GM19372 (cell line): Measurements from ENCODE around the gene FITM2.
"Not testable (repeated sequence)": the region's sequence is repeated elsewhere in the genome, so short reads cannot be mapped to it uniquely, and the experiment has no call there.

Experiments used
- ATAC-seq: cut with Tn5 transposase; IDR thresholded peaks from one replicate; pipeline ENCODE4 v1.9.1; 2021; ENCODE audit warnings: mild to moderate bottlenecking, low read depth, moderate library complexity; ENCODE audit not compliant: unreplicated experiment

Gene FITM2, protein sequence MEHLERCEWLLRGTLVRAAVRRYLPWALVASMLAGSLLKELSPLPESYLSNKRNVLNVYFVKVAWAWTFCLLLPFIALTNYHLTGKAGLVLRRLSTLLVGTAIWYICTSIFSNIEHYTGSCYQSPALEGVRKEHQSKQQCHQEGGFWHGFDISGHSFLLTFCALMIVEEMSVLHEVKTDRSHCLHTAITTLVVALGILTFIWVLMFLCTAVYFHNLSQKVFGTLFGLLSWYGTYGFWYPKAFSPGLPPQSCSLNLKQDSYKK

DNA sequence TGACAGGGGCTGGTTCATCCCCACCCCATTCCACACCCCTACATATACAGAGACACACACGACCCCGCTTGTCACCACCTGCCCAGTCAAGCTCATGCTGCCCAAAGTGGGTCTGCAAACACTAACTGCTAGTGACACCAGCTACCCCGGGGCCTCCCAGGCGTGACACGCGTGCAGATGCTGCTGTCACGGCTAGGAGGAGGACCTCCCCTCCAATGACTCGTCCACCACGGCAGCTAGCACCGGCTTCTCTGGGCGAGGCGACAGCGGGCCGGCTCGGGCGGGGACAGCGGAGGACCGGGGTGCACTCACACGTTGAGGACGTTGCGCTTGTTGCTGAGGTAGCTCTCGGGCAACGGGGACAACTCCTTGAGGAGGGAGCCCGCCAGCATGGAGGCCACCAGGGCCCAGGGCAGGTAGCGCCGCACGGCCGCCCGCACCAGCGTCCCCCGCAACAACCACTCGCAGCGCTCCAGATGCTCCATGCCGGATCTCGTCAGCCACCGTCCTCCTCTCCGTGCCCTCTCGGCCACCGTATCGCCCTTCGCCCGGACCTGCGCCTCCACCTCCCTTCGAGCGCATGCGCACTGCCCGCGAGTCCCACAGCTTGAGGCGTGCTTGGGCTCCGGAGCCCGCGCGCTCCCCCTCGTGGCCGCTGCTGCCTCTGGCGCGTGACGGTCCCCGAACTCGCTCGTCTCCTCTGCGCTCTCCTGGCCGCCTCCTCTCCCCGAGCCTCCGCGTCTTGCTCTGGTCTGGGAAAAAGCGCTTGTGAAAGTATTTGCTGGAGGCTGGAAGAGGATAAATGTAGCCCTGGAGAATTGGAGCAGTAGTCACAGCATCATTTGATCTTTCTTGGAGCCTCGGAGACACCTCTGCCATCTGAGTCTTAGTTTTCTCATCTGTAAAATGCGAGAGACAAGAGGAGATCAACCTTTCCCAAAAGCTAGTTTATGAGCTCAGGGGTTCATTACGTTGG, at the start of gene FITM2:
Gene FITM2 (minus strand): TSS at position 539 of the 976 bp plus-strand sequence. CDS start 54 bp downstream, at position 485.
- peak; percentile 96 for ATAC-seq

DNA sequence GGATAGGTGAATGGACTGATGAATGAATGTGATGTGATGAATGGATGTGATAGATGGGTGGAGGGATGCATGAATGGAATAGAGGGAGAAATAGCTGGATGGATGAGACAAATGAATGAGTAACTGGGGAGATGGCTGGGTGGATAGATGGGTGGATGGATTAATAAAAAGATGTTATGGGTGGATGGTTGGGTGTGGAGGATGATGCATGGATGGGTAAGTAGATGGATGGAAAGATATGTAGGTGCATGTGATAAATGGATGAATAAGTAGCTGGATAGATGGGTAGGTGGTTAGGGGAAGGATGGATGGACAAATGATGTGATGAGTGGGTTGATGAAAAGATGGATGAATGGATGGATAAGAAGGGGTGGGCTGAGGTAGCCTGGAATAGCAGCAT, 49.2 kb upstream of the FITM2 start:
- no peak for ATAC-seq

DNA sequence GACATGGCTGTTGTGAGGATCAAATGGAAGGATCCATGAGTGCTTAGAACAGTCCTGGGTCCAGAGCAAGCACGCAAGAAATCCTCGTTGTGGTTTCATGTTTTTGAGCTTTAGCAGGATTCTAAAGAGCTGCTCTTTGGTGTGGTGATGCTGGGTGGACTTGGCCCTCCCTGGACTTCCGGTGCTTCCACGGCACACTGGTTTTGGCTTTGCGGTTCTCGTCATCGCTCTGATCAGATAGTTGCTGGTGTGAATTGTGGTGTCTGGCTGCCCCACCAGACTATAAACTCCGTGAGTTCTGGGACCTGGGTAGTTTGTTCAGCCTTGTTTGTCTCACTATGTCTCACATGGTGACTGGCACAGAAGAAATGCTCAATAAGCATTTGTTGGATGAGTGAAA, 47.8 kb upstream of the FITM2 start:
- ATAC-seq = no peak

DNA sequence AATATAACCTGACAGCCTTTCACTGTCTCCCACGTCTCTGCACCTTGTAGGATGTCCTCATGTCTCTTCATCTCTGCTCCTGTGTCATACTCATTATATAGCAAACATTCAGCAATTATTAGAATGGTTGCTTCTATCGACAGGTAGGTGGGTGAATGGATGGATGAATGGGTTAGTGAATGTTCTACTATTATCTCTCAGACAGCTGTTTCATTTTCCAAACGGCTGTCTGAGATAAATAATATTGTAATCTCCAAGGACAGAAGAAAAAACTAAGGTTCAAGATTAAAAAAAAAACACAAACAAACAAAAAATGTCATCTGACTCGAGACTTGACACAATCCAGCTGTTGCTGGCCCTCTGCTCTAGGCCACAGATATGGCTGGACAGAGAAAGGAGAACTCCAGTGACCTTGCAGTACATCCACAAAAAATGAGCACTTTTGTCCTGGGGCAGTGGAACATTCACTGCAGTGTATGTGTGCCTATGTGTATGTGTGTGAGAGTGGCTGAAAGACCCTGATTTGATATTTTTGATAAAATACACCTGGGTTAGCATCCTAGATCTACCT, 46.6 kb upstream of the FITM2 start:
- no peak for ATAC-seq

DNA sequence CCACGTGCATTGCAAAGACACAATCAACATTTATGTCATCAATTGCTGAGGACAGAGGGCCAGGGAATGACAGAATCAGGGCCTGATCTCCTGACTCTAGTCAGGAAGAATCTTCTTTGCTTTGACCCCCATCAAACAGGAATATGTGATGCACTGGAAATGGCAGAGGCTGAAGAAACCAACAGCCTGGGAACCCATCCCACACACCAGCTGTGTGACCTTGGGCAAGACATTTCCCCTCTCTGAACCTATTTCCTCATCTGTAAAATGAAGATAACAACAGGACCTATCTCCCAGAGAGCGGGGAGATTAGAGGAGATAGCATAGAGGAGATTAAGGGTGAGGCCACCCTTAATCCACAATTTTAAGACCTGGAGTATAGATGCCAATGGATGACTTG, 46.0 kb upstream of the FITM2 start:
- ATAC-seq = no peak

DNA sequence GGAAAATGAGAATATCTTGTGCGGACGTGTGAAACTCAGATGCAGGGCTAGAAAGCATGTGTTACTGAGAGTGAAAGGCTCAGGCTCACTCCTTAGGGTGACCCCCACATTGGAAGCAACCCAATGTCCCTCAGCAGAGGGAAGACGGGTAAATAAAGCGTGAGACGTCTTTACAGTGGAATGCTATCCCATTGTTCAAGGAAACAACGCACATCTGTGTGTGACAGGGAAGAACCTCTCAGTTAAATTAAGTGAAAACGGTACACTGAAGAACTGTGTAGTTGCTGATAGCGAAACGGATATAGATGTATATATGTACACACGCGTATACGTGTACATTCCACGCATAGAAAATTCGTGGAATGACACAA, 45.3 kb upstream of the FITM2 start:
- ATAC-seq = no peak

DNA sequence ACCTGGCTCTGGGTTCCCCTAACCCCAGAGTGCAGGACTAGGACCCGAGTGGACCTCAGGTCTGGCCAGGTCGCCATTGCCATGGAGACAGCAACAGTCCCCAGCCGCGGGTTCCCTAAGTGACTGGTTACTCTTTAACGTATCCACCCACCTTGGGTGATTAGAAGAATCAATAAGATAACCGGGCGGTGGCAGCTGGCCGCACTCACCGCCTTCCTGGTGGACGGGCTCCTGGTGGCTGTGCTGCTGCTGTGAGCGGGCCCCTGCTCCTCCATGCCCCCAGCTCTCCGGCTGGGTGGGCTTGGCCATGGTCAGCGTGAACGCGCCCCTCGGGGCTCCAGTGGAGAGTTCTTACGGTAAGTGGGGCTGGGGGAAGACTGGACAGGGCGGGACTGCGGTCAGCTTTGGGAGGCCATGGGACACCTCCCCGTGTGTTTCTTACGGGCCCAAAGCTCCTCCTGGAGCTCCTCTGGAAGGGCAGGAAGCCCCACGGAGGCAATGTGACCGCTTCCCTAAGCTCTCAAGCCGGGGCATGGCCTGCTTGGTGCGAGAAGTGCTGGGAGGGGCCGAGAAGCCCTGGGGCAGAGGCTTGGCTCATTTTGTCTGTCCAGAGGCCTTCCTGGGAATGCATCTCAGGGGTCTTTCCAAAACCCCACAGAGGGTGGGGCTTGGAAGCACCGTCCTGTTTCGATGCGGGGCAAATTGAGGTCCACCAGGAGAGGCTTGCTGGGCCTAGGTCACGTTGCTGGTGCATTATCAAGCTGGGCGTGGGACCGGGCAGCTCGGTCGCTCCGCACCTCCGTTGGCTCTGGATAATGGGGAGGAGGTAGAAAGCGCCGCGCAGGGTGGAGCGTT, 44.7 kb upstream of the FITM2 start, which contains the start of gene HNF4A:
Gene HNF4A (plus strand): TSS at position 202 of the 855 bp plus-strand sequence. CDS start 106 bp downstream, at position 308.
- ATAC-seq = no peak

DNA sequence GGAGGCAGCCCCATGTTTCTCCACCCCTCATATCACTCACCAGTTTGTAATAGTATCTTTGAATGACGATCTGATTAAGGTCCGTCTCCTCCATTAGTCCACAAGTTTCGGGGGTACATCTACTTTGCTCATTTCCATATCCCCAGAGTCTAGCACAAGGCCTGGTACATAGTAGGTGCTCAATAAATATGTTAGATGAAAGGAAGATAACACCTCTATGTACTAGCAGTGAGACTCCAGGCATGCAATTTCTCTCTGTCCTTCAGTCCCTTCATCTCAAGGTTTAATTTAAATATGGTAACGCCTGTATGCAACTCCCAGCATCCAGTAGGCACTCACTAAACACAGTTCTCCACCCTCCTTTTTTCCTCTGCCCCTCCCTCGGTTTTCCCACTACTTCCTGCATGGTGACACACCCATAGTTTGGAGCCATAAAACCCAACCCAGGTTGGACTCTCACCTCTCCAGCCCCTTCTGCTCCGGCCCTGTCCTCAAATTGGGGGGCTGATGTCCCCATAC, 44.0 kb upstream of the FITM2 start:
- no peak for ATAC-seq

DNA sequence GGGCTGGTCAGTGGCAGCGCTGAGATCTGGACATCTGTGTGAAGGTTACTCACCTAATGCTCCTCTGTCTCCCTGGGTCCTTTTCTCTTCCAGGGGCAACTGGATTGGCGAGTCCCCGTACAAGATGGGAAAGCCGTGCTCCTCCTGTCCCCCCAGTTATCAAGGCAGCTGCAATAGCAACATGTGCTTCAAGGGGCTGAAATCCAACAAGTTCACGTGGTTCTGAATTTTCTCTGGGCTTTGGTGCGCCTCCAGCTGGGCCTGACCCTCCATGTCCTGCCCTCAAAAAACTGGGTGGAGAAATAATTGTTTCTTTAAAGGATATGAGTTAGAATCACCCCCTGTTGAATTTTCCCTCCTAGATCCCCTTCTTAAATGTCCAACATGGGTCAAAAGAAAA, 39.6 kb upstream of the FITM2 start:
- ATAC-seq = no peak

DNA sequence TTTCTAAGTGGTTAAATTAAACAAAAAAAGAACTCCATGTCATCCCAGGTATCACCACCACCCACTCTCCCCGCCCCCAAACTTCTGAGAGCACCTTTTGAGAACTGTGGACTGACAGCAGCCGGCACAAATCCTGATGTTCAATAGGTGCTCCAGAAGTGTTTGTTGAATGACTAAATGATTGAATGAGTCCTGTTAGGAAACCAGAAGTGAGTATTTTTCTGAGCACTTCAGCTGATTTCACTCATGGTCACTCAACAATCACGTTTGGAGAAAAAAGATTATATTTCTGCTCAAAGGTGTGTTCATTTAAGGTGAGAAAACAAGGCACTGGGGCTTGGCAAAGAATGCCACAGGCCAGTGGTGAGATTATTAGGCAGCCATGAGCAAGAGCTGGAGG, 38.3 kb upstream of the FITM2 start:
- ATAC-seq = no peak

DNA sequence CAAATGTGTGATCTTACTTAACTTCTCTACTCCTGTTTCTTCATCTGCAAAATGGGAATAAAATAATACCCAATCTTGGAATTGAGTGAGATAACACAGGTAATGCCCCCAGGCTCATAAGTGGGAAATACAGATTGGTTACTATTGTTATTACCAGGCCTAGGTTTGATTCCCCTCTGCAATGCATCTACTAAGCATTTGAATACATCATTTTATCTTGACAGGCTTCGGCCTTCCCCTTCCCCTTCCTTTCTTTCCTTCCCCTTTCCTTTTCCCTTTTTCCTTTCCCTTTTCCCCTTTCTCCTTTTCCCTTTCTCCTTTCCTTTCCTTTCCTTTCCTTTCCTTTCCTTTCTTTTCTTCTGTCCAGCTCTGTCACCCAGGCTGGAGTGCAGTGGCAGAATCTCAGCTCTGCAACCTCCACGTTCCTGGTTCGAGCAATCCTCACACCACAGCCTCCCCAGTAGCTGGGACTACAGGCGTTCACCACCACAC, 37.2 kb upstream of the FITM2 start:
- ATAC-seq = no peak

DNA sequence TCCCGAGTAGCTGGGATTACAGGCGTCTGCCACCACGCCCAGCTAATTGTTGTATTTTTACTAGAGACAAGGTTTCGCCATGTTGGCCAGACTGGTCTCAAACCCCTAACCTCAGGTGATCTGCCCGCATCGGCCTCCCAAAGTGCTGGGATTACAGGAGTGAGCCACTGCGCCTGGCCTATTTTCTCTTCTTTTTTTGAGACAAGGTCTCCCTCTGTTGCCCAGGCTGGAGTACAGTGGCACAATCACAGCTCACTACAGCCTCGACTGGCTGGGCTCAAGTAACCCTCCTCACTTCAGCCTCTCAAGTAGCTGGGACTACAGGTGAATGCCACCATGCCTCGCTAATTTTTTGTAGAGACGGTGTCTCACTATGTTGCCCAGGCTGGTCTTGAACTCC, 34.9 kb upstream of the FITM2 start:
- ATAC-seq = not testable (repeated sequence)

DNA sequence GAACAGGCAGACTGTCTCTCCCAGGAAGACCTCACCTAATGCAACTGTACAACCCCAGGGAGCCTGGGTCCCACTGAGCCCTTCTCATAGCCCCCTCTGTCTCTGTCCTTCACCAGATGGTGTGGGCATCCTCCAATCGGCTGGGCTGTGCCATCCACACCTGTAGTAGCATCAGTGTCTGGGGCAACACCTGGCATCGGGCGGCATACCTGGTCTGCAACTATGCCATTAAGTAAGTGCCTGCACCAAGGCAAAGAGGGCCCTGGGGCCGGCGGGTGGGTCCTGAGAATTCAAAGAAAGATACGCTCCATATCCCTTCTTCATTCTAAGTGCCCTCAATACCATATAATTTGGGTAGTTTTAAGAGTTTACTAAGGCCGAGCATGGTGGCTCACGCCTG, 34.1 kb upstream of the FITM2 start:
- ATAC-seq = no peak

DNA sequence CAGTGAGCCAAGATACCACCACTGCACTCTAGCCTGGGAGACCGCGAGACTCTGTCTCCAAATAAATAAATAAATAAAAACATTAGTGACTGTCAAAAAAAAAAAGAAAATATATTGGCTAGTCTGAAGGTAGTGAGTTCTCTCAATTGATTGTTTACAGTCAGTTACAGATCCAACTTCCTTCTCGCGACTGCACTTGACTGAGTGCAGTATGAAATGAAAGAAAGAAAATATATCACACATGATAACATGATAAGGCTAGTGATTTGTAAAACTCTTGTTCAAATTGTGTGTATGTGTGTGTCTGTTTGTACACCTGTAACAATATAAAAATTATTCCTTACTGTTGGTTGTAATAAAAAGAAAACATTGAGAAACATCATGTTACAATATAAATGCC, 33.7 kb upstream of the FITM2 start:
- no peak for ATAC-seq

DNA sequence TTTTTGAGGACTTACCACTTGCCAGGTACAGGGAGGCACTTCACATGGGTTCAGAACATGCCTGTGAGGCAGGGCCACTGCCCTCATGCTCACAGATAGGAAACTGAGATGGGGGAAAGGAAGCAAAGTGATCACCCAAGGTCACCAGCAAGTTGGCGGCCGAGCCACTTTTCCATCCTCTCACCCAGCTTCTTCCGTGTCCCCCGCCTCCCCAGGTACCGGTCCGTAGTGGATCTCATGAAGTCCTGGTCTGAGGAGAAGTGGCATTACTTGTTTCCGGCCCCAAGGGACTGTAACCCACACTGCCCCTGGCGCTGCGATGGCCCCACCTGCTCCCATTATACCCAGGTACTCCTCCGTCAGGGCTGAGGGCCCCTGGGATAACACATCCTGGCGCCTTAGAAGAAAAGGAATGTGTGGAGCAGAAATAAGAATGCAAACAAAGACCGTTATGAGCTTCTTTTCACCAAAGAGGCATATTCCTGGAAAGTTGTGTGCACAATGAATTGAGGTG, 32.2 kb upstream of the FITM2 start:
- no peak for ATAC-seq

DNA sequence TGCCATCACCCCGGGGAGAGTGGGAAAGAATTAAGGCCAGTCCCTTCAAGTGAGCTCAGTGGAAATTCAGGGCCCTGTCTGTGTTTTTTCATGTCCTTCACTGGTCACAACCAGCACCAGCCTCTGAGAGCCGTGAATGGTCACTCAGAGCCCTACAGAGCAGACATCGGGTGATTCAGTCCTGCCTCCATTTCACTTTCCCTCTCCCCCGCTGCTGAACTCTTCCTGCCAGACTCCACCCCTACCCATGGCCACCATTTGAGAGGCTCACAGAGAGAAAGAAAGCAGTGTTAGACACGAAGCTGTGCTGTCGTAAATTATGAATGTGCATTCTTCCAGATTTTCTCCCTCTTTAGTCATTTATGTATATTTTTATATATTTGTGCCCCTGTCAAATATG, 31.2 kb upstream of the FITM2 start:
- no peak for ATAC-seq

DNA sequence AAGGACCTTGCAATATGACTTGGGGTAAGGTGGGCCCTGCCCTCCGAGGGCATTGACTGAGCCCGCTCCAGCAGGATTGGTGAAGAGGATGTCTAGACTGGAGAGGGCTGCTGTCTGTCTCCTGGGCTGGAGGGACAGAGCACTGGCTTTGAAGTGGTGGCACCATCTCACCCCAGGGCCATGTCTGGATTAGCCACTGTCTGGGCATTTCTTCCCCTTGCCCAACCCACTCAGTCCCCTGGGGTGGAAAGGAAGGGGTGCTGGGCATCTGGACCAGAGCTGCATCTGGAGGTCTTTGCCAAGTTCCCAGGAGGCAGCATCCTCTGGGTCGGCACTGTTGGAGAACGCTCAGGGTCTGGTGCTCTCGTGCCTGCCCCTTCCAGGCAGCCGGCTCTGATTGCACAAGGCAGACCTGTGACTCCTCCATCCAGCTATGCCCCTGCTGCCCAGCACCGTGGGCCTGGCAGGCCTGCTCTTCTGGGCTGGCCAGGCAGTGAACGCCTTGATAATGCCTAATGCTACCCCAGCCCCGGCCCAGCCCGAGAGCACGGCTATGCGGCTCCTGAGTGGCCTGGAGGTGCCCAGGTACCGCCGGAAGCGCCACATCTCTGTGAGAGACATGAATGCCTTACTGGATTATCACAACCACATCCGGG, 25.9 kb upstream of the FITM2 start, which contains the start of gene R3HDML:
Gene R3HDML (plus strand): TSS at position 319 of the 656 bp plus-strand sequence. CDS start 115 bp downstream, at position 434.
- ATAC-seq = no peak

DNA sequence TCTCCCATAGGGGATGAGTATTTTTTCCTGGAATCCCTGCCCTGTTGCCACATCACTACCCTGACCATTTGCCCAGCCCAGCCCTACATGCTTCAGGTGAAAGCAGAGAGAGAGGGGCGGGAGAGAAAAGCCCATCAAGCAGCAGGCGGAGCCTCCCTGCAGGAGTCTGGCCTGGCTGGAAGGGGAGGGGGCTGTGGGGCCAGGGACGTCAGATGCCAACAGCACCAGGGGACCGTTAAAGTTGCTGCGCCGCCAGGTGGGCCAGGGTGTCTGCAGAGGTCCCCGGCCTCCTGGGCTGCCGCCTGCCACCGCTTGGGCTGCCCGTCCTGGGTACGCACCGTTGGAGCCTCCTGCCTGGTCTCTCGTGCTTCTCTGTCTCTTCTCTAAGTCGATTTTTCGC, 25.1 kb upstream of the FITM2 start:
- ATAC-seq = no peak

DNA sequence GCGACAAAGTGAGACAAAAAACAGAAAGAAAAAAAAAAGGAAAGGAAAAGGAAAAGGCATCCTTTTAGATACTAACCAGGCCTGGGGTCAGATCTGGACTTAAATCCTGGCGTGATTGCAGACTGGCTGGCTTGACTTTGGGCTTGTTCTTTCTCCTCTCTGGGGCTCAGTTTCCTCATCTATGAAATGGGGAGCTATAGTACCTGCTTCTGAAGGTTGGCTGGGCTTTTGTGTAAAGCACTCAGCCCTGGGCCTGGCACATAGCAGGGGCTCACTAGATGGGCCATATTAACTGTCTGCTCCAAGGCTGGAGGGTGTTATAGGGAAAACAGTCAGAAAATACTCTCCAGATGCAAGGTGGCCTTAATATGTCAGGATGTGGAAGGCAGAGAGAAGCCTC, 24.7 kb upstream of the FITM2 start:
- no peak for ATAC-seq
